Stimulated activated CD8-positive, alpha-beta memory T cell treated with anti-CD3 and anti-CD28 coated beads, Interleukin-7, amount 100 ng/mL, for 1 hour (primary cell): Measurements from ENCODE around the gene PELI3.
"Not testable (repeated sequence)": the region's sequence is repeated elsewhere in the genome, so short reads cannot be mapped to it uniquely, and the experiment has no call there.

Source experiments
- DNase-seq, 2 donors: peaks; one replicate each; pipeline ENCODE4 v3.0.0-alpha.2; 2020; ENCODE audit warnings: low read depth in 2 of 2

PELI3 gene

GRCh38 chr11:66447012-66447411, 19.7 kb upstream of the PELI3 start:
- DNase-seq = no peak

DNA sequence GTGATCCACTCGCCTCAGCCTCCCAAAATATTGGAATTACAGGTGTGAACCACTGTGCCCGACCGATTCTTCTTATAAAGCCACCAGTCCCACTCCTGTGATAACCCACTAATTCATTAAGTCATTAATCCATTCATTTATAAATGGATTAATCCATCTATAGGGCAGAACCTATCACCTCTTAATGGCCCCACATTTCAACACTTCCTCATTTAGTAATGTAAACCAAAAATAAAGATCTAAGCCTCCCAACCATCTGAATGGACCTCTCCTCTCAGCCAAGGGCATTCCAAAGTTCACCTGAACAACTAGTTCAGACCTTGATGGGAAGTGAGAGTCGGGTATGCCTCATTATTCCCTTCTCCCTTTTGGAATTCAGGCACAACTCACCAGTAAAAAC, 18.2 kb upstream of the PELI3 start:
- no peak for DNase-seq

DNA sequence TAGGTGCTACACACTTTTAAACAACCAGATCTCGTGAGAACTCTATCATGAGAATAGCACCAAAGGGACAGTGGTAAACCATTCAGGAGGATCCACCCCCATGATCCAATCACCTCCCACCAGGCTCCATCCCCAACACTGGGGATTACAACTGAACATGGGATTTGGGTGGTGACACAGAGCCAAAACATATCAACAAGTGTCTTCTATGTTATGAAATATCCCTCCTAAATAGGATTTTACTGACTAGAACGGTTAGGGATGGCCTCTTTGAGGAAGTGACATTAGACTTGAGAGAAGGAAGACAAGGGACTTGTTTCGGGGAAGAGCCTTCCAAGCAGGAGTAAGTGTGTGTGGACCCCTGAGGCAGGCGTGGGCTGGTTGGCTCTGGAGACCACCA, 16.1 kb upstream of the PELI3 start:
- no peak for DNase-seq

GRCh38 chr11:66451663-66452062, 15.0 kb upstream of the PELI3 start:
- DNase-seq = no peak

GRCh38 chr11:66454247-66454646, 12.5 kb upstream of the PELI3 start:
- no peak for DNase-seq

- DNase-seq = no peak
Measured at GRCh38 chr11:66454828-66455227, 11.9 kb upstream of the PELI3 start.

DNA sequence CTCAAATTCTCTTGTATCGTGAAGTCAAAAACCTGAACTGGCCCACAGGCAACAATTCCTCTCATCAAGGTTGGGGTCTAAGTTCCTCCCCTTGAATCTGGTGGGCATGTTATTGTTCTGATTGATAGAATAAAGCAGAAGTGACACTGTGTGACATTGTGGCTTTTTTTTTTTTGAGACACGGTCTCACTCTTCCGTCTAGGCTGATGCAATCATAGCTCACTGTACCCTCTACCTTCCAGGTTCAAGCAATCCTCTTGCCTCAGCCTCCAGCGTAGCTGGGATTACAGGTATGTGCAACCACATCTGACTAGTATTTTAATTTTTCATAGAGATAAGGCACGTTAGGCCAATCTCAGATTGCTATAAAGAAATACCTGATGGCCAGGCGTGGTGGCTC, 8.9 kb upstream of the PELI3 start:
- no peak for DNase-seq

DNA sequence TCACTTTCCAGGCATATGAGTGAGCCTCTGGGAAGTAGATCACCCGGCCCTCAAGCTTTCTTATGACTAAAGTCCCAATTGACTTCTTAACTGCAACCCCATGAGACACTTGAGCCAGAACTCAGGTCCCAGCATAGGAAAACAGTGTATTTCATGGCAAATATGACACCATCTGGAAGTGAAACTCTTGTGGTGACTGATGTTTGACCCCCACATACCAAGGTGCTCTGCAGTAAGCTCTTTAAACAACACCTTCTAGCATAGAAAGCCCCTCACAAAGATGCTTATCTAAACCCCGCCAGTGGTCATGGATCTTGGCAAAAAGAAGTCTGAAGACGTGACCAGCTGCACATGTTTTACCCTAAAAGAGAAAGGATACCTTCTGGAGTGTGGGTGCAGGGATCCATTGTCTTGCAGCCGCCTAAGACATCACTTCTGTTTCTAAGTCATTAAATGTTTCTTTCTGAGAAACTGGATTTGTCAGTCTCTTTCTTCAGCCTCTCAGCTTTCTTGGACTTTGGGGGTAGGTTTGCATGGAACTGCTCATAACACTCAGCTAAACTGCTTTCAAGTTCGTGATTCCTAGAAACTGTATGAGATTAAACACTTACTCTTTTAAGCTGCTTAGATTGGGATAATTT, 7.4 kb upstream of the PELI3 start:
- no peak for DNase-seq

- no peak for DNase-seq
Measured at GRCh38 chr11:66462010-66462409, 4.7 kb upstream of the PELI3 start.

- DNase-seq = no peak
Measured at GRCh38 chr11:66462911-66463310, 3.8 kb upstream of the PELI3 start.

DNA sequence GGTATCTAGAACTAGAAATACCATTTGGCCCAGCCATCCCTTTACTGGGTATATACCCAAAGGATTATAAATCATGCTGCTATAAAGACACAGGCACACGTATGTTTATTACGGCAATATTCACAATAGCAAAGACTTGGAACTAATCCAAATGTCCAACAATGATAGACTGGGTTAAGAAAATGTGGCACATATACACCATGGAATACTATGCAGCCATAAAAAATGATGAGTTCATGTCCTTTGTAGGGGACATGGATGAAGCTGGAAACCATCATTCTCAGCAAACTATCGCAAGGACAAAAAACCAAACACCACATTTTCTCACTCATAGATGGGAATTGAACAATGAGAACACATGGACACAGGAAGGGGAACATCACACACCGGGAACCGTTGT, 2.6 kb upstream of the PELI3 start:
- not testable (repeated sequence) for DNase-seq

DNA sequence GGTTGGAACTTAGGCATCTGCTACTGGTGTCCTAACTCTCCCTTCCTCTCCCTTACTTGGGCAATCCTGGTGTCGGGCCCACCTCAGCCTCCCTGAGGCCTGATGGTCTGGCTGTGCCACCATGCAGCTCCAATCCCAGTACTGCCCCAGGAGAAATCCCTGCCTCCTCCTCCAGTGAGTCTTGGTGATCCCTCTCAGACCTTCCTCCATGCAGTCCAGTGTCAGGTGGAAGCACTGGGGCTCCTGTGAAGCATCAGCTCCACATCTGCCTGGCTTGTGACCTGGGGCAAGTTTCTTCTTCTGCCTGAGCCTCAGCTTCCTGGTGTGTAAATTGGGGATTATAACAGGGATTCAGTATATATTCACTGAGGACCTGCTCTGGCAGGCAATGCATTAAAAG, 1.8 kb upstream of the PELI3 start:
- DNase-seq = no peak

- DNase-seq = no peak
Measured at GRCh38 chr11:66465373-66466224, 1.1 kb upstream of the PELI3 start.

DNA sequence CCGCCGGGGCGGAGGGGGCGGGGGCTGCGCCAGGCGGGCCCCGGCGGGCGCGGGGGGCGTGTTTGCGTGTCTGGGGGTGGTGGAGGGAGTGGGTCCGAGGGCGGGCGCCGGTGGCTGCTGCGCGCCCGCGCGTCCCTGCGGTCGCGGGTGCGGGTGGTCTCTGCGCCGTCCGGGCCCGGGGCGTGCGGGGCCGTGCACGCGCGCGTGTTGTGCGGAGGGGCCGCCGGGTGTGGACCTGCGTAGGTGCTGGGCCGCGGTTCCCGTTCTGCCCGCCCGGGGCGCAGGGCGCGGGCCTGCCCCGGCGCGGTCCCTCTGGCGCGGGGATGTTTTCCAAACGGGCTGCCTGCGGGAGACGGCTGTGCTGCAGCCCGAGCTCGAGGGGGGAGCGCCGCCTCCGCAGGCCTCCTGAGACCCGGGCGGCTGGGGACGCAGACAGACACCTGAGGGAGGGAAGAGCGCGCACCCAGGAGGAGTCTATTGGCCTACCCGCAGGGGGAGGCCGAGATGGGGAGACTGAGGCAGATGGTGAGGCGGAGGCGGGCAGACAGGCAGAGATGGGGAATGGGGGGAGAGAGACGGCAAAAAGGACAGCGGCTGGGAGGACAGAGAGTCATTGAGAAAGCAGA, 442 bp downstream of the PELI3 start:
- DNase-seq = no peak

DNA sequence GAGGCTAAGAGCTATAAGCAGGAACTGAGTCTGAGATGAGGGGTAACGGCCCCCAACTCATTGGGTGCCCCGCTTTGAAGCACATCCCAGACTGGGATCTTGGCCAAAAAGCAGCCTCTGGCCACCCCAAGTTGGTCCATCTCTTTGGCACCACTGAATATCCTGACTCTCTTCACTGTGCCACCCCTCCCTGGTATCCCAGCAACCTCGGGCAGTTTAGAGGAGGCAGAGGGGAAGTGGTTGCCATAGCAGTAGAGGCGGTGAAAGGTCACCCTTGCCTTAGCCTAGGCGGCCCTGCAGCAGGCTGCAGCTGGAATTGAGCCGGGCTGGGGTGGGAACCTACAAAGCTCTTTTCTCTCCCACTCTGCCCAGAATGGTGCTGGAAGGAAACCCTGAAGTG, 1.1 kb downstream of the PELI3 start:
- DNase-seq = no peak

GRCh38 chr11:66468691-66469090, 2.0 kb downstream of the PELI3 start:
- DNase-seq = no peak

DNA sequence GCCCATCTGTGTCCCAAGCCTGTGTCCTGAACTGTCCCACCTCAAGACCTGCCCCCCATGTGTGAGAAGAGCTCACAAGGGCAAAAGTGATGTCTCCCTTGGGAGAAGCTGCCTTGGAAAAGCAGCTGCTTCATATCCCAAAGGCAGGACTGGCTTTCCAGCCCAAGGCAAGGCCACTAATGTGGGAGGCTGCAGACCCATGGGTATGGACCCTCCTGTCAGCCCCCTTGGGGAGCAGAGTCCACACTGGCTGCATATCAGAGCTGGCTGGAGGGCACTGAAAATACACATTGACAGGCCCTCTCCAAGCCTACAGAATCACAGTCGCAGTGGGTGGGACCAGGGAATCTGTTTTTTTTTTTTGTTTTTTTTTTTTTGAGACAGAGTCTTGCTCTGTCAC, 2.7 kb downstream of the PELI3 start:
- no peak for DNase-seq

GRCh38 chr11:66470015-66470414, 3.3 kb downstream of the PELI3 start:
- DNase-seq = no peak

DNA sequence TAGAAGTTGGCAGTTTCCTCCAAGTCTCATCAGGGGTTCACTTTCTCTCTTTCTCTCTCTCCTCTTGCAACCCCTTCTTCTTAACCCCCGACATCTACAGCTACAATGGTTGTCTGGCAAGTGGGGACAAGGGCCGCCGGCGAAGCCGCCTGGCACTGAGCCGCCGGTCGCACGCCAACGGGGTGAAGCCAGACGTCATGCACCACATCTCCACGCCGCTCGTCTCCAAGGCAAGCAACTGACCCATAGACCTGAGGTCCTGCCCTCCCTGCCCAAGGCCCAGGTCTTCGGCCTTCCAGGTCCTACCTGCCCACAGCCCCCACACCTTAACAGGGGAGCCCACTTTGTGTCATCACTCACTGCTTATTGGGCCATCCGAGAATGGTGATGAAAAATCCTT, 4.4 kb downstream of the PELI3 start:
- DNase-seq = no peak

DNA sequence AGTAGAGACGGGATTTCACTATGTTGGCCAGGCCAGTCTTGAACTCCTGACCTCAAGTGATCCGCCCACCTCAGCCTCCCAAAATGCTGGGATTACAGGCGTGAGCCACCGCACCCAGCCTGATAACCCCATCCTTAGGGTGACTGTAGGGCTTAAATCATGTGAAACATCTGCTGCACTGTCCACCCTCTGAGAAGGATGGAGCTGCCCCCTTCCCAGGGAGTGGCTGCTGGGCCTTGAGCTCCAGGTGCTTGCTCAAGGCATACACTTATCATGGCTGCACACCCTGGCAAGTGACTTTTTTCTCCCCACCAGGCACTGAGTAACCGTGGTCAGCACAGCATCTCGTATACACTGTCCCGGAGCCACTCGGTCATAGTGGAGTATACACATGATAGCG, 5.3 kb downstream of the PELI3 start:
- no peak for DNase-seq

- no peak for DNase-seq
Measured at GRCh38 chr11:66473167-66473566, 6.5 kb downstream of the PELI3 start.

DNA sequence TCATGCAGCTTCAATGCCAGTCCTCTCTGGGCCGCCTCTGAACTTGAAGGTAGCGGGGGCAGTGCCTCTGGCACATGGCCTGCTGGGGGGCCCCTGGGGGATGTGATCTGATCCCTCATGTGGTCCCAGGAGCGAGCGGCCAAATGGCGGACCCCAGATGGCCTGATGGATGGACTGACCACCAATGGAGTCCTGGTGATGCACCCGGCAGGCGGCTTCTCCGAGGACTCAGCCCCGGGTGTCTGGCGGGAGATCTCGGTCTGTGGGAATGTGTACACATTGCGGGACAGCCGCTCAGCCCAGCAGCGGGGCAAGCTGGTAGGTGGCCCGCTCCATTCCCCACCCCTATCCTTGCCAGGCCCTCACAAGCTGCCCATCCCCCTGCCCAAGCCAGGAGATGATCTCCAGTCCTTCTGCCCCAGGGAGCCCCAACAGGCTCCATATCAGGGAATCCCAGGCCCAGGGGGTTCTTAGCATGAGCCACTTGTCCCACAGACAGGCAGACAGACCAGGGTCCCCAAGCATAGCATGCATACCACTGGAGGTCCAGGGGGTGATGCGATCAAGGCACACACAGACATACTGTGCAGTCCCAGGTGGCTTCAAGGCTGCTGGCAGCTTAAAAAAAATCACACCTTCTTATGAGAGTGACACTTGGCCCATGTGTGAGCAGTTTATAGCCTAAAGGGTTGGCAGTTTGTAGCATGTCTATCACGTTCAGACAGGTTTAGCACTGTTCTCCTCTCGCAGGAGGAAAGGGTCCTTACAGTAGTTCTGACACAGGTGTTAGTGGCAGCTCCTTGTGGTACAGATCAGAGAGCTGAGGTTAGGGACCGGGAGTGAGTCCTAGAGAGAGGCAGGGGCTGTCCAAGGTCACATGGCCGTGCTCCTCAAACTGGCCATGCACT, 7.2 kb downstream of the PELI3 start:
- no peak for DNase-seq
